NCI-H1694 (cell line): ENCODE data around the gene KCNJ15.
A peak's percentile ranks its signal among the peaks of the same experiment; 100 is the strongest.

Source experiments
- DNase-seq: peaks from one replicate; lab custom pipeline; 2025; lab: John Stamatoyannopoulos, UW

The KCNJ15 gene

DNA sequence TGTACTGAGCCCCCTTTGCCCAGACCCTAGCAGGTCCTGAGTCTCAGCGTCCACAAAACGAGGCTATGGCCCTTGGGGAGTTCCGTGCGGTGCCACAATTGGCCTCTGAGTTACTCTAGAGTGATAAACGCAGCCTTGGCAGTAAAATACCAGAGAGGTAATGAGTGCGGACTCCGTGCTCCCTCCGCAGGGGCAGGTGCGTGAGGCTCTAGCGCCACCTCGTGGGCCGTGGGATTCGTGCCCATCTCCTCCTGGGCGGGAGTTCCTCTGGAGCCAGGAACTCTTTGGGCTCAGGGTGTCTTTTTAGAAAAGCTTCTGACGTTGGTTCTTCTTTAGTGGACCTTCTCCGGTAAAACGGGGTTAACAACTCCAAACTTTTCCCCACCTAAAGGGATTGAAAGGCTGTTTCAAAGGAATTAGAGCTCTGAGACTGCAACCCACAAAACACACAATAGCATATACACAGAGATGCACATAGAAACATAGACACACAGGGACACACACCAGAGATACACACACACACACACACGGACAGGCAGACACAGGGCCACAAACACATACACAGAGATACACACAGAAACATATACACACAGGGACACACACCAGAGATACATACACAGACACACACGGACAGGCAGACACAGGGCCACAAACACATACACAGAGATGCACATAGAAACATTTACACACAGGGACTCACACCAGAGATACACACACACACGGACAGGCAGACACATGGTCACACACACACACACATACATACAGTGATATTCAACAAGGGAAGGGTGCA is 99.4 kb downstream of the KCNJ15 start:
- peak; percentile 69 for DNase-seq
